DND-41 (cell line): ENCODE data around the gene MBNL3.

Source experiments
- CTCF ChIP-seq: IDR thresholded peaks from 2 replicates; pipeline ENCODE4 v1.5.1; 2012; ENCODE audit warnings: borderline replicate concordance, low read length, moderate library complexity, mild to moderate bottlenecking; ENCODE audit not compliant: poor library complexity, severe bottlenecking; ENCODE audit errors: extremely low read depth
- EZH2 ChIP-seq: IDR thresholded peaks from 3 replicates; pipeline ENCODE4 v1.6.1; 2012; ENCODE audit warnings: borderline replicate concordance, low read depth, mild to moderate bottlenecking, moderate library complexity, low read length, inconsistent platforms; ENCODE audit not compliant: severe bottlenecking

DNA sequence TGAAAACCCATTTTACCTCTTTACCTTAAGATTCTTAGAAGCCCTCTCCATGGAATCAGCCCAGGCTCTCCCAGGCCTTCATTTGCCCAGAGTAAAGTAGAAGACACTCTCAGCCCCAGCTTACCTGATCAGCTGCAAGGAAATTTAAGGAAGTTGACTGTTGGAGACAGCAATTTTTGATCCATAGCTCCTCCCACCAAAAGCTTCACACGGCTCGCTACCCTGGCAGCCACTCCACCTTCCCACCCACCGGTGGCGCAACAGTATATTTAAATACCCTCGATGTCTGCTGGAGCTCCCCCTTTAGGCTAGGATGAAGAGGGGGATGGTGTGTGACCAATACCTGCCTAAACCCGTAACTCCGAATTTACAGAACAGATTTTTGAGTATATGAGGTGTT lies 75.4 kb downstream of the MBNL3 start:
- TF ChIP-seq CTCF: peak; percentile 4
- TF ChIP-seq EZH2: no peak
